Dermis lymphatic vessel endothelial cell (primary cell): ENCODE measurements around the gene BMAL1. TPM values are rescaled to one million over a fixed set of nuclear protein-coding genes. Genes with fewer than 3 reads are reported as not detected.

Experiments used
- total RNA-seq: library from RNA; depleted of rRNA; stranded (reverse); fragments of >200 nt; gene quantifications from 2 replicates; pipeline ENCODE4 v1.2.1, GENCODE V29; 2014

The BMAL1 gene
- 9.1 and 11.8 TPM in 2 replicates for total RNA-seq

GRCh38 chr11:13277768-13278608 is at the start of gene BMAL1:
Gene BMAL1 (plus strand): TSS chr11:13277790. CDS start chr11:13354309, 76,519 bp downstream.

Other genes starting within 250 kb of the BMAL1 start
- gene BTBD10, start 185.4 kb downstream of the BMAL1 start, total RNA-seq = 96.9 and 103 TPM in 2 replicates
- gene PTH, start 218.2 kb downstream of the BMAL1 start, total RNA-seq = not detected in 2 replicates